H1 (cell line): ENCODE results near the gene USP37. TPM values are rescaled to one million over a fixed set of nuclear protein-coding genes. Genes with fewer than 3 reads are reported as not detected.

Experiments used
- CTCF ChIA-PET: fragments of 300-600 bp; sonication (Branson Sonifier 250); formaldehyde crosslinking; loops from one replicate; lab custom pipeline; 2021; ENCODE audit not compliant: partially characterized antibody; lab: Charles Lee
- POLR2A ChIA-PET: fragments of 300-600 bp; sonication (Branson Sonifier 250); formaldehyde crosslinking; loops from one replicate; lab custom pipeline; 2021; ENCODE audit warnings: inconsistent platforms; ENCODE audit not compliant: partially characterized antibody; lab: Charles Lee
- DNase-seq, 2 experiments: peaks; one replicate each; pipeline versions ENCODE4 v3.0.0 to v3.0.0-alpha.2; 2010 to 2022; ENCODE audit warnings: low spot score in 2 of 2, low read depth in 1 of 2, mixed read lengths in 1 of 2
- FAIRE-seq: peaks from 2 replicates; lab custom pipeline; 2011; peaks lifted over from hg19 to GRCh38; lab: Jason Lieb, UNC
- H2AFZ ChIP-seq: 2 replicates; pipeline ENCODE4 v1.8.1; 2012; ENCODE audit warnings: low read length, inconsistent platforms
- H2AK5ac ChIP-seq: 2 replicates; pipeline ENCODE4 v1.6.1; 2013; ENCODE audit warnings: low read depth, low read length
- H2BK120ac ChIP-seq: replicated peaks from 2 replicates; pipeline ENCODE3; 2013; ENCODE audit warnings: low read depth, low read length, inconsistent platforms
- H2BK12ac ChIP-seq: 2 replicates; pipeline ENCODE4 v1.6.1; 2013; ENCODE audit warnings: low read depth, low read length
- H2BK15ac ChIP-seq: 2 replicates; pipeline ENCODE4 v1.6.1; 2013; ENCODE audit warnings: low read length
- H2BK20ac ChIP-seq: 2 replicates; pipeline ENCODE4 v1.6.1; 2013; ENCODE audit warnings: low read length
- H2BK5ac ChIP-seq: 2 replicates; pipeline ENCODE4 v1.6.1; 2013; ENCODE audit warnings: low read depth, low read length
- H3K14ac ChIP-seq: 2 replicates; pipeline ENCODE4 v1.6.1; 2013; ENCODE audit warnings: inconsistent platforms; ENCODE audit not compliant: insufficient read length
- H3K18ac ChIP-seq: 2 replicates; pipeline ENCODE4 v1.6.1; 2013; ENCODE audit warnings: low read length; ENCODE audit errors: extremely low read depth
- H3K23ac ChIP-seq: 2 replicates; pipeline ENCODE4 v1.6.1; 2013; ENCODE audit warnings: inconsistent platforms; ENCODE audit not compliant: insufficient read length
- H3K23me2 ChIP-seq: 2 replicates; pipeline ENCODE4 v1.6.1; 2013; ENCODE audit warnings: low read depth, low read length
- H3K27ac ChIP-seq: 2 replicates; pipeline ENCODE4 v1.6.1; 2011; ENCODE audit warnings: low read depth, low read length, inconsistent platforms
- H3K27me3 ChIP-seq, 4 experiments: replicated peaks in 1 of 4; 1 replicate in 1 of 4; 2 replicates in 3 of 4; pipeline versions ENCODE4 v1.6.1 to v1.8.1; 2011 to 2013; ENCODE audit warnings: low read length in 3 of 4, mild to moderate bottlenecking in 3 of 4, inconsistent platforms in 2 of 4, mixed read lengths in 2 of 4, moderate library complexity in 1 of 4; ENCODE audit not compliant: control insufficient read depth in 3 of 4, insufficient read depth in 3 of 4; ENCODE audit errors: extremely low read depth in 1 of 4
- H3K36me3 ChIP-seq, 4 experiments: 2 replicates each; pipeline versions ENCODE4 v1.6.1 to v1.8.1; 2011 to 2013; ENCODE audit warnings: mild to moderate bottlenecking in 4 of 4, low read length in 3 of 4, moderate library complexity in 2 of 4, control low read depth in 1 of 4, inconsistent platforms in 1 of 4; ENCODE audit not compliant: insufficient read depth in 4 of 4, control insufficient read depth in 2 of 4
- H3K4ac ChIP-seq: replicated peaks from 2 replicates; pipeline ENCODE3; 2013; ENCODE audit warnings: low read length, low read depth, mixed read lengths, inconsistent platforms; ENCODE audit not compliant: insufficient read length
- H3K4me1 ChIP-seq, 4 experiments: replicated peaks in 1 of 4; 1 replicate in 1 of 4; 2 replicates in 3 of 4; pipeline versions ENCODE4 v1.6.1 to v1.8.1; 2011 to 2013; ENCODE audit warnings: low read length in 3 of 4, inconsistent platforms in 2 of 4, mixed read lengths in 1 of 4; ENCODE audit not compliant: insufficient read depth in 4 of 4, control insufficient read depth in 3 of 4
- H3K4me2 ChIP-seq, 2 experiments: 2 replicates each; pipeline versions ENCODE4 v1.6.1 to v1.8.1; 2011 to 2013; ENCODE audit warnings: low read depth in 2 of 2, low read length in 2 of 2, control low read depth in 1 of 2, inconsistent platforms in 1 of 2, mild to moderate bottlenecking in 1 of 2; ENCODE audit not compliant: insufficient read depth in 1 of 2
- H3K4me3 ChIP-seq, 4 experiments: fragments of 200-600, 300-600 bp in 1 of 4; sonication (generic), shearing (Covaris generic), sonication (Bioruptor Twin) in 1 of 4; 2 replicates each; pipeline versions ENCODE4 v1.5.1 to v1.8.1; 2011 to 2016; ENCODE audit warnings: low read length in 4 of 4, low read depth in 3 of 4, control low read depth in 2 of 4, inconsistent platforms in 2 of 4, mild to moderate bottlenecking in 2 of 4, mixed read lengths in 1 of 4, moderate library complexity in 1 of 4; ENCODE audit not compliant: insufficient read depth in 2 of 4; ENCODE audit errors: extremely low read depth in 1 of 4
- H3K56ac ChIP-seq: replicated peaks from 2 replicates; pipeline ENCODE3; 2013; ENCODE audit warnings: low read depth, mild to moderate bottlenecking, mixed read lengths, low read length, inconsistent platforms; ENCODE audit not compliant: insufficient read length
- H3K79me1 ChIP-seq: 2 replicates; pipeline ENCODE4 v1.6.1; 2013; ENCODE audit warnings: low read depth, low read length, control low read depth
- H3K79me2 ChIP-seq, 2 experiments: 2 replicates each; pipeline versions ENCODE4 v1.6.1 to v1.8.1; 2012 to 2013; ENCODE audit warnings: low read length in 2 of 2, mild to moderate bottlenecking in 2 of 2, inconsistent platforms in 1 of 2; ENCODE audit not compliant: insufficient read depth in 2 of 2, control insufficient read depth in 1 of 2
- H3K9ac ChIP-seq, 4 experiments: replicated peaks in 1 of 4; 1 replicate in 1 of 4; 2 replicates in 3 of 4; pipeline versions ENCODE4 v1.6.1 to v1.8.1; 2011 to 2013; ENCODE audit warnings: low read depth in 3 of 4, low read length in 3 of 4, control low read depth in 2 of 4, mild to moderate bottlenecking in 2 of 4, moderate library complexity in 2 of 4, inconsistent platforms in 1 of 4; ENCODE audit errors: extremely low read depth in 1 of 4
- H3K9me3 ChIP-seq, 2 experiments: 2 replicates each; pipeline versions ENCODE4 v1.6.1 to v1.8.1; 2012 to 2013; ENCODE audit warnings: mild to moderate bottlenecking in 2 of 2, moderate library complexity in 2 of 2, control low read depth in 1 of 2, inconsistent platforms in 1 of 2, low read depth in 1 of 2, low read length in 1 of 2, mixed read lengths in 1 of 2; ENCODE audit not compliant: insufficient read depth in 2 of 2
- H4K20me1 ChIP-seq, 2 experiments: replicated peaks in 1 of 2; 2 replicates each; pipeline versions ENCODE3 to v1.8.1; 2011 to 2013; ENCODE audit warnings: inconsistent platforms in 2 of 2, low read length in 2 of 2, mild to moderate bottlenecking in 1 of 2; ENCODE audit not compliant: insufficient read depth in 2 of 2, control insufficient read depth in 1 of 2
- H4K5ac ChIP-seq: 2 replicates; pipeline ENCODE4 v1.6.1; 2013; ENCODE audit warnings: low read length, low read depth, mixed read lengths, inconsistent platforms; ENCODE audit not compliant: insufficient read length
- H4K8ac ChIP-seq: 2 replicates; pipeline ENCODE4 v1.8.0; 2013; ENCODE audit warnings: mild to moderate bottlenecking, moderate library complexity, low read length, inconsistent platforms; ENCODE audit not compliant: insufficient read depth; ENCODE audit errors: extremely low read depth
- H4K91ac ChIP-seq: replicated peaks from 2 replicates; pipeline ENCODE3; 2013; ENCODE audit warnings: low read length, mixed read lengths, inconsistent platforms; ENCODE audit not compliant: insufficient read length
- BCL11A ChIP-seq, 2 experiments: IDR thresholded peaks; one replicate each; pipeline ENCODE4 v1.6.1; 2011; ENCODE audit warnings: low read depth in 2 of 2, low read length in 2 of 2, mild to moderate bottlenecking in 2 of 2
- BRCA1 ChIP-seq: IDR thresholded peaks from 2 replicates; pipeline ENCODE4 v1.6.1; 2012; ENCODE audit warnings: low read depth, low read length, improper control_type of control experiment
- CHD2 ChIP-seq: IDR thresholded peaks from 2 replicates; pipeline ENCODE4 v1.6.1; 2012; ENCODE audit warnings: low read length, improper control_type of control experiment
- CTBP2 ChIP-seq: IDR thresholded peaks from 2 replicates; pipeline ENCODE4 v1.7.0; 2011; ENCODE audit warnings: borderline replicate concordance, mild to moderate bottlenecking, moderate library complexity, mixed read lengths, low read length; ENCODE audit not compliant: insufficient read depth, insufficient read length
- EGR1 ChIP-seq: IDR thresholded peaks from 2 replicates; pipeline ENCODE4 v1.6.1; 2011; ENCODE audit warnings: low read depth, low read length, borderline replicate concordance
- FOSL1 ChIP-seq: IDR thresholded peaks from 2 replicates; pipeline ENCODE4 v1.6.1; 2011; ENCODE audit warnings: mild to moderate bottlenecking, low read depth, low read length, moderate library complexity; ENCODE audit not compliant: insufficient read depth
- JUN ChIP-seq: IDR thresholded peaks from 2 replicates; pipeline ENCODE4 v1.6.1; 2011; ENCODE audit warnings: low read depth, mild to moderate bottlenecking, improper control_type of control experiment, low read length
- KDM1A ChIP-seq: fragments of 200-600, 300-600 bp; sonication (generic); IDR thresholded peaks from 2 replicates; pipeline ENCODE4 v1.7.1; 2016; ENCODE audit warnings: mild to moderate bottlenecking, low read length, borderline replicate concordance
- RFX5 ChIP-seq: IDR thresholded peaks from 2 replicates; pipeline ENCODE4 v1.6.1; 2011; ENCODE audit warnings: low read depth, low read length, improper control_type of control experiment, borderline replicate concordance
- RXRA ChIP-seq: IDR thresholded peaks from 2 replicates; pipeline ENCODE4 v1.6.1; 2011; ENCODE audit warnings: low read depth, mild to moderate bottlenecking, low read length, moderate library complexity; ENCODE audit not compliant: insufficient read depth
- SIN3A ChIP-seq, 2 experiments: IDR thresholded peaks in 1 of 2; conservative IDR thresholded peaks in 1 of 2; 2 replicates each; pipeline ENCODE4 v1.6.1; 2011 to 2012; ENCODE audit warnings: low read length in 2 of 2, improper control_type of control experiment in 1 of 2, low read depth in 1 of 2, mild to moderate bottlenecking in 1 of 2
- SIX5 ChIP-seq: IDR thresholded peaks from 2 replicates; pipeline ENCODE4 v1.6.1; 2011; ENCODE audit warnings: mild to moderate bottlenecking, low read depth, low read length
- SP2 ChIP-seq: IDR thresholded peaks from 2 replicates; pipeline ENCODE4 v1.6.1; 2012; ENCODE audit warnings: mild to moderate bottlenecking, low read length, inconsistent platforms
- SP4 ChIP-seq: IDR thresholded peaks from 2 replicates; pipeline ENCODE4 v1.6.1; 2012; ENCODE audit warnings: low read length, inconsistent platforms
- WGBS, 2 experiments: shearing (Covaris generic) in 1 of 2; methylation state at CpG; one replicate each; pipeline versions ENCODE4 v1.1.6 to v1.1.7; 2013 to 2015; ENCODE audit warnings: low lambda C conversion rate in 2 of 2, mixed read lengths in 2 of 2, inconsistent platforms in 1 of 2, low coverage in 1 of 2, missing lambda C conversion rate in 1 of 2; ENCODE audit not compliant: insufficient replicate concordance in 2 of 2, insufficient coverage in 1 of 2, insufficient read length in 1 of 2; ENCODE audit errors: extremely low coverage in 1 of 2, missing lambda C conversion rate in 1 of 2; 5-methylcytosine and 5-hydroxymethylcytosine counted together
- polyA plus RNA-seq, 7 experiments: library from polyadenylated mRNA; depleted of rRNA in 3 of 7; stranded (reverse) in 5 of 7; unstranded in 2 of 7; fragments of >200 nt in 5 of 7; fragments of 200-250 nt in 2 of 7; gene quantifications; 1 replicate in 5 of 7; 2 replicates in 1 of 7; 4 replicates in 1 of 7; pipeline versions ENCODE4 v1.2.1 to v1.2.3, GENCODE V29; 2011 to 2013; ENCODE audit warnings: missing spikeins in 2 of 7, mixed read lengths in 2 of 7
- total RNA-seq: library from RNA; stranded (reverse); fragmentation: NEBNext Ultra II Directional; extraction: Animal tissue kit (Norgen Biotek cat#: 25700); gene quantifications from 2 replicates; pipeline ENCODE4 v1.2.1, GENCODE V29; 2021

Gene USP37
- total and polyA plus RNA-seq, 2 of the 8 experiments (the other 6 are each of a cell fraction or from before 2014, with no cell fraction given): 3.8 to 29.1 TPM

- DNase-seq: no peak
- WGBS, 2 experiments: 4% methylated on average over 19 of the region's 19 CpGs; no CpG with 5 or more reads in 1 of the 2 experiments
- Histone ChIP-seq H3K56ac (peak overlapping the region; percentile 2), H2BK120ac (no peak overlapping the region), H2BK15ac (no peak overlapping the region), H2BK20ac (no peak overlapping the region), H4K20me1 (peaks cover 7 to 9% of the 10 kb centered on the region in 2 experiments), H3K4ac (no peak overlapping the region), H3K9ac (peak overlapping the region; percentile 82 to 96 (median 94)), H3K9me3 (no peaks in the 10 kb centered on the region), H3K36me3 (peaks cover 4 to 23% (median 8%) of the 10 kb centered on the region in 4 experiments; a peak in 4 of 8 replicates), H4K91ac (no peak overlapping the region), H3K79me2 (peaks cover 29 to 86% of the 10 kb centered on the region in 2 experiments), H3K23me2 (peaks cover 12% of the 10 kb centered on the region), H4K8ac (peak overlapping the region; percentile 84; the same call in 1 of the 2 replicates), H3K4me1 (peaks cover 0 to 13% (median 4%) of the 10 kb centered on the region in 4 experiments; a peak in 6 of 7 replicates), H3K4me3 (peak overlapping the region; percentile 86 to 94 (median 90)), H3K27ac (peak overlapping the region; percentile 94), H4K5ac (no peak overlapping the region), H3K27me3 (no peaks in the 10 kb centered on the region), H2AK5ac (0 out of 2 replicates have a peak overlapping the region, but pooled peaks have one; percentile 3), H3K14ac (no peak overlapping the region), H2BK5ac (peak overlapping the region; percentile 72), H2BK12ac (no peak overlapping the region; the same call in 1 of the 2 replicates), H3K18ac (peak overlapping the region; percentile 39; the same call in 1 of the 2 replicates), H3K4me2 (peak overlapping the region; percentile 77 to 97), H2AFZ (peak overlapping the region; percentile 14; the same call in 1 of the 2 replicates), H3K23ac (no peak overlapping the region), H3K79me1 (peaks cover 8% of the 10 kb centered on the region)
- CTCF ChIA-PET: no interaction called here
- FAIRE-seq: no peak
- POLR2A ChIA-PET: interaction anchor here (0.6 to 1.9 kb wide), 14 partner anchors 10 to 306 kb away, joined by 3 to 20 read pairs (median 3); partner anchors contain the start of genes BCS1L and ZNF142
- no peak for TF ChIP-seq KDM1A
- 0 out of 2 replicates have a peak, but pooled peaks have one; percentile 12 for TF ChIP-seq EGR1
- TF ChIP-seq BRCA1: no peak
- TF ChIP-seq CHD2: no peak
- no peak for TF ChIP-seq FOSL1
- 0 out of 4 replicates have a peak, but pooled peaks of 1 of the 2 experiments have one; percentile 22 for TF ChIP-seq SIN3A (conservative IDR thresholded peaks at IDR 0.05 in 1 of 2, IDR thresholded peaks at IDR 0.05 in 1 of 2; ENCODE audit: low read depth in 1 of 2, low read length in 2 of 2)
- no peak for TF ChIP-seq JUN
- TF ChIP-seq BCL11A (IDR thresholded peaks at IDR 0.05; ENCODE audit: low read depth in 2 of 2, low read length in 2 of 2): no peak
- no peak for TF ChIP-seq RFX5
- TF ChIP-seq CTBP2: no peak
- no peak for TF ChIP-seq SP4
- no peak for TF ChIP-seq SP2
- TF ChIP-seq SIX5: no peak
- no peak for TF ChIP-seq RXRA
These were observed 358 bp downstream of the USP37 start for GRCh38 chr2:218567797-218568189.
